GM21367 (cell line): ENCODE results near the gene COL27A1.

Experiments used
- ATAC-seq: cut with Tn5 transposase; IDR thresholded peaks from one replicate; pipeline ENCODE4 v1.9.1; 2021; ENCODE audit not compliant: unreplicated experiment

COL27A1 gene

DNA sequence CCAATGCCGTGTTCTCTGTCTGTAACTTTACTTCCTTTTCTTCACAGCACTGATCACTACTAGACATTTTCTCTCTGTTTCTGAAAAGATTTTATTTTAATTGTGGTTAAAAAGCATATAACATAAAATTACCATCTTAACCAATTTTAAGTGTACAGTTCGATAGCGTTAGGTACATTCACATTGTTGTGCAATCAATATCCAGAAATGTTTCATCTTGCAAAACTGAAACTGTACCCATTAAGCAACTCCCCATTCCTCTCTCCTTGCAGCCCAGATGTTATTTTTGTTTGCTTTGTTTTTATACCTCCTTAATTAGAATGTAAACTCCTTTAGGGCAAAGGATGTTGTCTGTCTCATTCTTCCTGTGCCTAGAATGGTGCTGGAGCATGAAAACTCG is 47.5 kb downstream of the COL27A1 start:
- no peak for ATAC-seq

GRCh38 chr9:114203410-114204140 is 48.2 kb downstream of the COL27A1 start:
- no peak for ATAC-seq

DNA sequence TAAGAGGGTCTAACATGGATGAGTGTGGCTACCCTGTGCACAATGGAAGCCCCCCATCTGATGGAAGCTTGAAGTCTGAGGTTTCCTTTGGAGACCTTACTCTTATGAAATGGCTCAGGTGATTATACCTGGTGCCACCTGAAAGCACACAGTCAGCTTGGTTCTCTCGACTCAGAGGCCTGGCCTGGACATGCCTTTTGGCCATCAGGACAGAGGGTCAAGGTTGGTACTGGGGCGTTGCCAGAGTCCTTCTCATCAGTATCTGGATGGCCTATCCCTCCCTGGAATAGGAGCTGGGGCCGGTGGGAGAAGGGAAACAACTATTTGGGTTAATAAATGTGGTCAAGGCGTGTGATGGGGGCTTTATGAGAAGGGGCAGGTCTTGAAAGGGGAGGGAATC is 48.9 kb downstream of the COL27A1 start:
- no peak for ATAC-seq

DNA sequence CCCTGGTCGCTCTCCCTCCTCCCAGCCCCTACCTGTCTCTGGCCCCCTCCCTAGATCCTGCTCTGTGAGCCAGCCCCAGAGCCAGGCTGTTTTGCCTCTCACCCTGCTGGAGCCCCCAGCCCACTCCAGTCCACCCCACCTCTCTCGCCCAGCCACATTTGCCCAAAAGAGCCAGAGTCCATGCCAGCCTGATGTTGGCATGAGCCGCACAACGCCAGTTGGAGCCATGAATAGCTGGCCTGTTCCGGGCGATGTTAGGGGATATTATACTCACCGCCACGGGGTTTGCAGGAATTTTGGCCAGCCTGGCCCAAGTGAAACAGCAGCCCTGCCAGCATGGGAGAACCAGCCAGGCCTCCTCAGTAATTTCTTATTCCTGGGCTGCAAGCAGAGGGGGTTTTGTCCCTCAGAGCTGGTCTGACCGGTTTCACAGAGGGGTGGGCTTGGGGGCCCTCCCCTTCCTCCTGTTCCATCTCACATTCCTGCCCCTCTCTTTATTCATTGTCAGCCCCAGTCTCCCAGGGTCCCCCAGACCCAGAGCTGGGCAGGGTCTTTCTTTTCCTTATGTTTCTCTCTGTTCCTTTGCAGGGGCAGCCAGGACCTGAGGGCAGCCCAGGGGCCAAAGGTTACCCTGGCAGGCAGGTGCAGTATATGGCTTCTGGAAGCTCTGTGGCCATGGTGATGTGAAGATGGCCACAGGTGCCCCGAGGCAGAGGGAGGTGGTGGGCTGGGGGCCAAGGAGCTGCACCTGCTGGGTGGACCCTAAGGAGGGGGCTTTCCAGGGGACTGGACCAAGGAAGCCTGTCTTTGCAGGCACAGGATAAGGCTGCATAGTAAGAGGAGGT is 50.1 kb downstream of the COL27A1 start:
- no peak for ATAC-seq

DNA sequence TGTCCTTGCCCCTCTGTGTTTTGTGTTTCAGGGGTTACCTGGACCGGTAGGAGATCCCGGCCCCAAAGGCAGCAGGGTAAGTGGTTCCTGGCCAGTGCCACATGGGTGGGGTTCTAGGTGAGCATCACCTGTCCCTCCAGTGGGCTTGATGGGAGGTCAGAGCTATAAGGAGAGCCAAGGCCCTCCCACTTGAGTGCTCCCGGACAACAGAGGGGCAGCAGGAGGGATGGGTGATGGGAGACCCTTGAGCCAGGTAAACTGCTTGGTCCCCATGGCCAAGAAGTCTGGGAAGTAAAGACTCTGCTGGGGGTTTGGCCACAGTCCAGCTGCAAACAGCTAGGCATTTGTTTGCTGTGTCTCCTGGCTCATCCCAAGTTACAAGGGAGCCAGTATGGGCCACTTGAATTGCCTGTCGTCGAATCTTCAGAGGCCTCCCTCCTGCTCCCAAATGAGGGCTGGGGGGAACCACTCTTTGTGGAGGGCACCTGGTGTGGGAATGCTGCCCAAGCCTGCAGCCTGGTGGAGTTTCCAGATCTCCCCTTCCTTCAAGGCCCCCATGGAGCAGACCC is 51.0 kb downstream of the COL27A1 start:
- ATAC-seq: no peak

DNA sequence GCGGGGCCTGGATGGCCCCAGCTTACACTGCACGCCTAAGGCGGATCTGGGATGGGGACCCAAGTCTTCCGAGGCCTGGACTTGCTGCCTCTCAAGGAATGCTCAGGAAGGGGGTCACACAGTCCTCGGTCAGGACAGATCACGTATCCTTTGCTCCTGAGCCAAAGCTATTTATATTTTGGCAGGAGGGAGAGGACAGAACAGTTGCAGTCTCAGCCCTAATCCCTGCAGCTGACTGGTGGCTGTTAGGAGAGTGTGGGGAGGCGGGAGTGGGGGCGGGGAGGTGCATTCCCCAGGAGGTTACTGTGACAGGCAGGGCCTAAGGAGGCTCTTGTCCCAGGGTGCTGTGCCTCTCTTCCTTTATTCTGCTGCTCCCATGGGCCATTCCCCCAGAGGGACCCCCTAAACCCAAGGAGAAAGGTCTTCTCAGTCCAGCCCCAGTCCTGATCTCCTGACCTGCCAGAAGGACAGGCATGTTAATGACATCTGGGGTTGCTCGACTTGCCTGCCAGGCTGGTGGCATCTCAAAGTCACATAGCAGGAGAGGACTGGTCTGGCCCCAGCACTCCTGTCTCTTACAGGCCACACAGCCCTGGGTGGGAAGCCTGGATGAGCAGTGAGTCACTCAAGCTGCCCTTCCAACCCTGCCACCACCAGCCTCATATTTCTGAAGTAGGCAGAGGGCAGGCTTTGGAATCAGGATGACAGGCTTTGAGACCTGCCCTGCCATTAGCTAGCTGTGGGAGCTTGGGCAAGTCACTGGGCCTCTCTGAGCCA is 51.9 kb downstream of the COL27A1 start:
- no peak for ATAC-seq

GRCh38 chr9:114207845-114208244 is 52.5 kb downstream of the COL27A1 start:
- no peak for ATAC-seq

GRCh38 chr9:114209151-114209550 is 53.8 kb downstream of the COL27A1 start:
- ATAC-seq: no peak

DNA sequence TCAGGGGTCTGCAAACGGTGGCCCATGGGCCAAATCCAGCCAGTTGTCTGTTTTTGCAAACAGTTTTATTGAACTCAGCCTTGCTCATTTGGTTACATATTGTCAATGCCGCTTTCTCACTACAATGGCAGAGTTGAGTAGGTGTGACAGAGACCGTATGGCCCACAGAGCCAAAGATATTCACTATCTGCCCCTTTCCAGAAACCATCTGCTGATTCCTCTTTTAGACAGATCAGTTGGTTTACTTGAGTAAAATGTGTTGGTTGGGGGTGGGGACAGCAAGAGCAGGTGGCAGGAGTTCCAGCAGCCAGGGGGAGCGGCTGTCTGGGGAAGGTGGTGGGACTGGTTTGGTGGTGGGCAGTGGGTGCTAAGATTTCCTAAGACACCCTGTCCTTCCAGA is 54.8 kb downstream of the COL27A1 start:
- no peak for ATAC-seq

- no peak for ATAC-seq
Observed at GRCh38 chr9:114210691-114211276, 55.4 kb downstream of the COL27A1 start.

- ATAC-seq: no peak
Observed at GRCh38 chr9:114212826-114213225, 57.5 kb downstream of the COL27A1 start.

DNA sequence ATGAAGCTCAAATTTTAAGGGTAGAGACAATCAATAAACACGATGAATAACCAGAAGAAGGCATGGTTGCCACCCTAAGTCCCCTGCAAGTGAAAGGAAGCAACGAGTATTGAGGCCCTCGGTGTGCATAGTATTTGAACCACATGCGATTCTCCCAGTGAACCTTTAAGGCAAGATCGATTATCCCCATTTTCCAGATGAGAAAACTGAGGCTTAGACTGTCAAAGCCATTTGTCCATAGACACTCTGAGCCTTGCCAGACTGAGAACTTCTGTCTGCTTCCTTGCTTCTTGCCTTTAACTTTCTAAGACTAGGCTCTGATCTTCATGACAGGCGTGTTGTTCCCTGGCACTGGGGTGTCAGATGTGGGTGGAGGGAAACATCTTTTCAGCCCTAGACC is 58.2 kb downstream of the COL27A1 start:
- ATAC-seq: no peak

DNA sequence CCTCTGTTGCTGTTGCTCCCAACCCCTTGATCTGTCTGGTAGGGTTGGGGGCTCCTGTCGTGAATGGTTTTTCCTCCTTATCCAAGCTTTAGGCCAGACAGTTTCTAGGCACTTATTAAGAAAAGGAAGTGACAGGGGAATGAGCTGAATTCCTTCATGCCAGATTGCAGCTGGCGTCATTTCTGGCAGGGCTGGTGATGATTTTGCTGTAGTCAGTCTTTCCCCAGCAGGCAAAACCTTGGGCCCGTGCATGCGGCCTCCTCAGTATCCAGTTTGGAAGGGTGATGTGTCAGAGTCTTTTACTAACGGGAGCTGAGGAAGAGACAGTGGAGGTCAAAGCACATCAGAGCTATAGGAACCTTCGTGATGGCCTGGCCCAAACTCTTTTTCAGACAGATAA is 58.8 kb downstream of the COL27A1 start:
- no peak for ATAC-seq

DNA sequence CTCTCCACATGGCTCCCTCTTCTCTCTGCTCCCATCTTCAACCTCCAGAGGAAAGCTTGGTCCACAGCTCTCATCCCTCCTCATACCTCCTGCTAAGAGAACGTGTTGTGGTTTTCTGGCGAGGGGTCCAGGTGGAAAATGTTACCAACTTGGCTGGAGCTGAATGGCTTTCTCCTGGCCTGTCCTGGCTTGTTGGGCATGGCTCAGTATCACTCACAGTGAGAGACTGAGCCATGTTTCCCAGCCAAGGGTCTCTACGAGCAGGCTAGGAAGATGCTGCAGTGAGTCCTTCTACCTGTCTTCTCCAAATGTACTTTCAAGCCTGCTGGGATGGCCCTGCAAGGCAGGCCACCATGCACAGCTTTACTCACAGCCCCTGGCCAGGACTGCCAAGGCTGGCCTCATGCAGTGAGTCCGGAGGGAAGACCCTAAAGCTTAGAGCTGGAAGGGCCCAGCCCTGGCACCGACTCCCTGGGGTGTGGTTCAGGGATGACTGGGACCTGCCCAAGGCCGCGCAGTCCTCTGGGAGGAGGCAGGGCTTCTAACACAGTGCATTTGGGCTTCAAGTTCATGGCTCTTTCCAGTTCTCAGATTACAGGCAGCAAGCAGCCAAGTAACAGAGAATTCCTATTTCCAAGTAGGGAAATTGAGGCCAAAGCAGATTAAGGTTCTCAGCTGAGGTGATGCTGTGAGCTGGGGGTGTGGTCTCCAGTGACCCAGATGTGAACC is 59.5 kb downstream of the COL27A1 start:
- ATAC-seq: no peak

GRCh38 chr9:114216081-114216480 is 60.7 kb downstream of the COL27A1 start:
- no peak for ATAC-seq

- no peak for ATAC-seq
Observed at GRCh38 chr9:114216976-114217375, 61.6 kb downstream of the COL27A1 start.

GRCh38 chr9:114218264-114219120 is 63.2 kb downstream of the COL27A1 start:
- no peak for ATAC-seq

- ATAC-seq: no peak
Observed at GRCh38 chr9:114220061-114220541, 64.8 kb downstream of the COL27A1 start.
